NCI-H2081 (cell line): ENCODE measurements around the gene GSG1L.

Experiments
- DNase-seq, 2 experiments: peaks; one replicate each; lab custom pipeline; 2025; lab: John Stamatoyannopoulos, UW

GSG1L gene

GRCh38 chr16:27851586-27851985 lies 211.9 kb downstream of the GSG1L start:
- no peak for DNase-seq

GRCh38 chr16:27849621-27850020 lies 213.9 kb downstream of the GSG1L start:
- no peak for DNase-seq

GRCh38 chr16:27847030-27847550 lies 216.4 kb downstream of the GSG1L start:
- no peak for DNase-seq

- no peak for DNase-seq
These were observed 218.7 kb downstream of the GSG1L start for GRCh38 chr16:27844826-27845225.

- DNase-seq: no peak
These were observed 219.7 kb downstream of the GSG1L start for GRCh38 chr16:27843800-27844199.

- DNase-seq: no peak
These were observed 221.6 kb downstream of the GSG1L start for GRCh38 chr16:27841911-27842310.

GRCh38 chr16:27841061-27841801 lies 222.3 kb downstream of the GSG1L start:
- no peak for DNase-seq

DNA sequence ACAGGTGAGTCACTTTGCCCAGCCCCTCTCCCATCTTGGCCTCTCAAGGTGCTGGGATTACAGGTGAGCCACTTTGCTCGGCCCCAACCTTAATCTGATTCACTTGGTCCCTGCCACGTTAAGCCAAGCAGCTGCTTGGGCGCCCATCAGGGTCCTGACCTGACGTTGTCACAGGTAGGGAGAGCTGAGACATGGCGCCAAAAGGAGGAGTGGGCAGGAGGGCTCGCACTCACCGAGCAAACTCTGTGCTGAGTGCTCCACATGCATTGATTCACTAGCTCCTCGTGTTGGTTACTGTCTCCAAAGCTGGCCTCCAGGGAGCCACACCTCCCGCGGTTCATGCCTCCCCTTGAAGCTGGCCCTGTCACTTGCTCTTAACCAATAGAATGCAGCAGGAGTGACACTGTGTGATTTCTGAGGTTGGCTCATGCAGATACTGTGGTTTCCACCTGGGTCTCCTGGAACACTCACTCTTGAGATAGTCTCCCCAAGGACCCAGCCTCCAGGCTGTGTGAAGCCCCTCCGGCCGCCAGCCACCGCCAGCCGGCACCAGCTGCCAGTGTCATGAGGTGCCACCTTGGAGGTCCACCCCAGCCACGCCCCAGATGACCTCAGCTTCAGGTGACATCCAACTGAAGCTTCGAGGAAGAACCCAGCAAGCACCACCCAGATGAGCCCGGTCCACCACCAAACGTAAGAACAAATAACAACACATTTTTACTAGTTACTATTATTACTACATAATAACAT lies 223.0 kb downstream of the GSG1L start:
- DNase-seq: no peak

DNA sequence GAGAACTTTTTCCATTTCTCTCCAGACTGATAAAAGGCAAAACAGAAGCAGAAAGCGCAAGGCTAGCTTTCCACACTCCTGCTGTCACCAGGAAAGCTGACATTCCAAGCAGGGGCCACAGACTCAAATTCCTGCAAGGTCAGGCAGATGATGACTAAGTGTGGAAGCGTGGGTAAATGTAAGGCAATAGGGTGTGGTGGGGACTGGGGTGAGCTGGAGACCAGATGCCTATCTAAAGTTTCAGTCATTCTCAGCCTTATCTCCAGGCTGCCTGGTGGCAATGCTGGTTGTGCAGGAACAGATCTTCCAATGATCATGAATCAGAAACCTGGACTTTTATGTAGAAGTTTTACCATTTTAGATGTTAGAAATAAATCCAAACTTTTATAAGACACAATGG lies 224.1 kb downstream of the GSG1L start:
- DNase-seq: no peak

DNA sequence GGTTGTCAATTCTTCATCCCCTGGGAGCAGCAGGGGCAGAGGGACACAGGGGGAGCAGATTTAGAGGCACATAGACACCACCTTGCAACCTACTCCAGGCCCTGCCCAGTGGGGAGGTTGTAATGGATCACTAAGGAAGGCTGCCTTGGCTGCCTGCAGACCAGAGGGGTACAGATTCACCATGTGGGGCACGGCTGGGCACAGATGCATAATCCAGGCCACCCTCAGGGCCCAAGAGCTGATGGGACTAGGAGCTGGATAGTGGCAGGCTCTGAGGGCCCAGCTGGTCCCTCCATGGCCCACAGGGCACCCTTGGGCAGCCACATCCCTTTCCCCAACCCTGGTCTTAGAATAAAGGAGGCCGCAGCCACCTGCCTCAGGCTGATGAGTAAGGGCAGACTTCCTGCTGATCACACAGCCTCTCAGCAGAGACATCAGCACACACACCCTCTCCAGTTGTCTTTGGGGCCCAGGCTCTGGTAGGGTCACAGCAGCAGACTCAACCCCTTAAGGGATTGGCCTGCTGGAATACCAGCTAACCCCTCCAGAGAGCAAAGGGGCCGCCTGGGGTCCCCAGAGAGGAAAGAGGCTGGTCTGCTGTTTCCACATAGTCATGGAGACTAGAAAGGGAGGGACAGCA lies 224.9 kb downstream of the GSG1L start:
- DNase-seq: no peak

GRCh38 chr16:27829975-27830374 lies 233.5 kb downstream of the GSG1L start:
- DNase-seq: no peak

GRCh38 chr16:27828671-27829070 lies 234.8 kb downstream of the GSG1L start:
- DNase-seq: no peak

GRCh38 chr16:27827765-27828164 lies 235.7 kb downstream of the GSG1L start:
- no peak for DNase-seq

DNA sequence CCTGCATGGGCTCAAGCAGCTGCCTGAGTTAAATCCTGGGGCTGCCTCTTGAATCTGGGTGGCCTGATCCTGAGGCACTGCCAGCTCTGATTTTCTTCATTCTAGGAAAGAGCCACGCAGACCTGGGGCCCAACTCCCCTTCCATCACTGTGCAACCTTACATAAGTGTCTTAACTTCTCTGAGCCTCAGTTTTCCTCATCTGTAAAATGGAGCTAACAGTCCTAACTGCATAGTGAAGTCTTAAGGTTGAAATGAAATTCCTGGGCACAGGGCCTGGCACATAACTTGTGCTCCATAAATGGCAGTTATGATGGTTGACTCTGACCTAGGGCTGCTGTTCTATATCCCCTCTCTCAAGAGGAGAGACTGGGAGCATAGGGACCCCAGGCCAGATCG lies 236.6 kb downstream of the GSG1L start:
- DNase-seq: no peak

- no peak for DNase-seq
These were observed 237.2 kb downstream of the GSG1L start for GRCh38 chr16:27826081-27826892.

DNA sequence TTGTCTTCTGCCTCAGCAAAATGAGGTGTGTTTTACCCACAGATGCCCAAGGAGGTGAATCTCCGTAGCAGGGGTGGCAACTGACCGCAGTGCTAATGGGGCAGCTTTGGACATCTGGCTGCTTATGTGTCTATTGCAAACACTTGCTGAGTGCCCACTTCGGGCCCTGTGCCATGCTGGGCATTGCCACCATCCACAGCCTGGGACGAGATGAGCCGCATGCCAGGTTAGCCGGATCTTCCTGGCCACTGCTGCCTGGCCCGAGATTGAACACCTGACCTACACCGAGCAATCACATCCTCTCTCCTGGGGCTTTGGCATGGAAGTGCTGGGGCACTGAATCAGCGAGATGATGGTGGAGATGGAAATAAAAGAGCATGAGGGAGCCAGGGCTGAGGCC lies 238.7 kb downstream of the GSG1L start:
- no peak for DNase-seq

GRCh38 chr16:27824006-27824405 lies 239.5 kb downstream of the GSG1L start:
- DNase-seq: no peak

- no peak for DNase-seq
These were observed 240.1 kb downstream of the GSG1L start for GRCh38 chr16:27823421-27823820.

DNA sequence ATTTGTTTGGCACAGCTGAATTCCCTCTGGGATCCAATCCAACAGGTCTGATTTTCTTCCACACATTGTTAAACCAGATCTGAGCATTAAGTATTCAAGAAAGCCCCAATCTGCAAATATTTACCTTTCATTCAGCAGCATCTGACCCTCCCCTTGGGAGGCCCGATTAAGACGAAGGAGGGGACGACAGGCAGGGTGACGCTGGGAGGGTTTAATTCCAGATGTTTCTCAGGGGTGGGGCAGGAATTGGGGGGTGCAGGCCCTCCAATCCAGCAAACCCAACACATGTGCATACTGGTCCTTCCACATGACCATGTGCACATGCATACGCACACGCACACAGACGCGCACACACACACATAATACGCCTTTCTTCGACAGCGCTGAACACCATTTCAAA lies 240.5 kb downstream of the GSG1L start:
- no peak for DNase-seq

GRCh38 chr16:27822529-27822928 lies 241.0 kb downstream of the GSG1L start:
- DNase-seq: no peak

DNA sequence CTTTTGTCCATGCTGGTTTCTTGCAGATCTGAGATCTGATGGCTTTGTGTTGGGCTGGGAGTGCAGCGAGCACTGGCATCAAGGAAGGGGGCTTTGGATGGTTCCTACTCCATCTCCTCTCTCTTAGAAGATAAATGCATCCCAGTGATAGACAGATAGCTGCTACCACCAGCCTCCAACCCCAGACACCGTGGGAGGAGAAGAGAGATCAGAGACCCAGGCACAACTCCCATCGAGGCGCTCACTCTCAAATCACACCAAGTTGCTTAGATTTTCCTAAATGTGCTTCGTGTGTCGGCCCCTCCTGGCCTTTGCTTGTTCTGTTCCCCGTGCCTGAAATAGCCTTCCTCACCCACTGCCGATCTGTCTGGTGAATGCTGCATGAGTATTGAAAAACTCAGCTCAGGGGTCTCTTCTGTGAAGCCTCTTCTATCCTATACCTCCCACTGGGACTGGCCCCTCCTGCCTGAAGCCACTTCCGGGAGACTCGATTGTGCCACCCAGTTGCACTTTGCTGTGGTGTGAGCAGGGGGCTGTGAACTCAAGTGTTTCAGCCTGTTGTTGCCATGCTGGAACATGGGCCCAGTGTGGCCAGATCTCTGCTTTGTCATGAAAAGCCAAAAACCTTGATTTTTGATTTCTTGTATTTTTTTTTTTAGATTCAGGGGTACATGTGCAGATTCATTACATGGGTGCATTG lies 242.7 kb downstream of the GSG1L start:
- no peak for DNase-seq
